DOHH2 (cell line): Measurements from ENCODE around the gene SRP72.

Experiments used
- H3F3A ChIP-seq: fragments of 200-600 bp; sonication (generic), shearing (Covaris generic); 2 replicates; pipeline ENCODE4 v1.6.0; 2016; ENCODE audit warnings: antibody characterized with exemption, mild to moderate bottlenecking; ENCODE audit not compliant: control insufficient read depth, insufficient read depth
- H3K27ac ChIP-seq: fragments of 200-600 bp; sonication (generic); 2 replicates; pipeline ENCODE4 v1.5.1; 2014; ENCODE audit warnings: low read depth, mild to moderate bottlenecking, low read length, moderate library complexity
- H3K27me3 ChIP-seq: fragments of 200-600 bp; sonication (generic); 2 replicates; pipeline ENCODE4 v1.6.1; 2014; ENCODE audit warnings: mild to moderate bottlenecking, low read length, mixed read lengths; ENCODE audit not compliant: control insufficient read depth
- H3K36me3 ChIP-seq: fragments of 200-600 bp; sonication (generic); 2 replicates; pipeline ENCODE4 v1.6.1; 2014; ENCODE audit warnings: mild to moderate bottlenecking, low read length, moderate library complexity, mixed read lengths; ENCODE audit not compliant: control insufficient read depth
- H3K4me1 ChIP-seq: fragments of 200-600 bp; sonication (generic); 2 replicates; pipeline ENCODE4 v1.6.1; 2014; ENCODE audit warnings: mild to moderate bottlenecking, low read length, mixed read lengths; ENCODE audit not compliant: control insufficient read depth
- H3K4me2 ChIP-seq: fragments of 200-600 bp; sonication (generic); 2 replicates; pipeline ENCODE4 v1.6.0; 2014; ENCODE audit warnings: mild to moderate bottlenecking, low read length, moderate library complexity
- H3K4me3 ChIP-seq: fragments of 200-600 bp; sonication (generic); 2 replicates; pipeline ENCODE4 v1.5.1; 2014; ENCODE audit warnings: mild to moderate bottlenecking, low read length, mixed read lengths
- H3K79me2 ChIP-seq: fragments of 200-600 bp; sonication (generic); 2 replicates; pipeline ENCODE4 v1.6.1; 2014; ENCODE audit warnings: mild to moderate bottlenecking, low read length, mixed read lengths; ENCODE audit not compliant: control insufficient read depth
- H3K9me2 ChIP-seq: fragments of 200-600 bp; sonication (generic); replicated peaks from 2 replicates; pipeline ENCODE4 v1.6.1; 2014; ENCODE audit warnings: mild to moderate bottlenecking, low read length, mixed read lengths; ENCODE audit not compliant: control insufficient read depth
- H3K9me3 ChIP-seq: fragments of 200-600 bp; sonication (generic); 2 replicates; pipeline ENCODE4 v1.6.1; 2014; ENCODE audit warnings: antibody characterized with exemption, low read length, mixed read lengths; ENCODE audit not compliant: control insufficient read depth, insufficient read depth
- H4K20me1 ChIP-seq: fragments of 200-600 bp; sonication (generic); 2 replicates; pipeline ENCODE4 v1.6.0; 2014; ENCODE audit warnings: low read depth, mild to moderate bottlenecking, antibody characterized with exemption, low read length, moderate library complexity; ENCODE audit not compliant: control insufficient read depth, insufficient read depth
- CTCF ChIP-seq: fragments of 200-600 bp; sonication (generic); IDR thresholded peaks from one replicate; pipeline ENCODE4 v1.5.1; 2014; ENCODE audit warnings: antibody characterized with exemption, mild to moderate bottlenecking, low read depth, low read length; ENCODE audit not compliant: poor library complexity, severe bottlenecking
- EZH2phosphoT487 ChIP-seq: fragments of 200-600 bp; sonication (generic); IDR thresholded peaks from 2 replicates; pipeline ENCODE4 v1.6.1; 2017; ENCODE audit warnings: borderline replicate concordance, mild to moderate bottlenecking, antibody characterized with exemption, low read length, moderate library complexity, mixed read lengths

Gene SRP72

DNA sequence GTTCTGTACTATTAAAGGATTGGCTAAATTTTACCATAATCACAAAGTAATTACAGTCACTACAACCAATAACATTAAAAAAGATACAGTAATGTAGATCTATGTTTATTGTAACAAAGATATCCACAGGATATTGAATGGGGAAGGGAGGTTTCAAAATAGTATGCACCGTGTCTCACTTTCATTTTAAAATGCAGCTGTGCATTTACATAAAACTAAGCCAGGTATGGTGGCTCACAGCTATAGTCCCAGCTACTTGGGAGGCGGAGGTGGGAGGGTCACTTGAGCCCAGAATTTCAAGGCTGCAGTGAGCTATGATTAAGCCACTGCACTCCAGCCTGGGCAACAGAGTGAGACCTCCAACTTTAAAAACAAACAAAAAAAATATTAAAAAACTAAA, 8.5 kb downstream of the SRP72 start:
- no peaks in the 10 kb centered on the region for H3K9me2 ChIP-seq
- no peaks in the 10 kb centered on the region for H3K9me3 ChIP-seq
- H4K20me1 ChIP-seq = no peaks in the 10 kb centered on the region
- H3K79me2 ChIP-seq = peaks cover 14% of the 10 kb centered on the region
- 0 out of 2 replicates have a peak, but pooled peaks cover 4% of the 10 kb centered on the region for H3F3A ChIP-seq
- H3K4me3 ChIP-seq = no peak overlapping the region; the same call in 1 of the 2 replicates
- TF ChIP-seq CTCF (no peak), EZH2phosphoT487 (no peak)
- H3K27me3 ChIP-seq = no peaks in the 10 kb centered on the region
- peak overlapping the region; percentile 43 for H3K4me2 ChIP-seq
- peaks cover 89% of the 10 kb centered on the region for H3K36me3 ChIP-seq
- peaks cover 13% of the 10 kb centered on the region for H3K4me1 ChIP-seq
- H3K27ac ChIP-seq = peak overlapping the region; percentile 54

DNA sequence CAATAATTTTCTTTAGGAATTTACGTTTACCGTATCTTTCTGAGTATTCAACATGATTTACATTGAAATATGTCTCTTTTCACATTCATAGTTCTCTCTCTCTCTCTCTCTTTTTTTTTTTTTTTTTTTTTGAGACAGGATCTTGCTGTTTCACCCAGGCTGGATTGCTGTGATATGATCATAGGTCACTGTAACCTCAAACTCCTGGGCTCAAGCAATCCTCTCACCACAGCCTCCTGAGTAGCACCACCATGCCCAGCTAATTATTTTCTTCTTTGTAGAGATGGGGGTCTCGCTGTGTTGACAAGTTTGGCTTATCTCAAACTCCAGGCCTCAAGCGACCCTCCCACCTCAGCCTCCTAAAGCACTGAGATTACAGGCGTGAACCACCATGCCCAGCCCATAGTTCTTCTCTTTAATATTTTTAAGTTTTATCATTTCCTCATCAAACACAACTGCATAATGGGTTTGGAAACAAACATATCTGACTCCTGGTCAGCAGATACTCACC, 9.8 kb downstream of the SRP72 start:
- H3F3A ChIP-seq = 0 out of 2 replicates have a peak, but pooled peaks cover 4% of the 10 kb centered on the region
- H3K36me3 ChIP-seq = peaks cover 82% of the 10 kb centered on the region
- H3K79me2 ChIP-seq = peaks cover 4% of the 10 kb centered on the region
- no peaks in the 10 kb centered on the region for H3K27me3 ChIP-seq
- no peak for TF ChIP-seq CTCF
- no peaks in the 10 kb centered on the region for H3K9me3 ChIP-seq
- H3K4me2 ChIP-seq = no peak overlapping the region
- H3K9me2 ChIP-seq = no peaks in the 10 kb centered on the region
- no peak overlapping the region for H3K4me3 ChIP-seq
- H4K20me1 ChIP-seq = no peaks in the 10 kb centered on the region
- H3K27ac ChIP-seq = no peak overlapping the region
- peaks cover 13% of the 10 kb centered on the region for H3K4me1 ChIP-seq

DNA sequence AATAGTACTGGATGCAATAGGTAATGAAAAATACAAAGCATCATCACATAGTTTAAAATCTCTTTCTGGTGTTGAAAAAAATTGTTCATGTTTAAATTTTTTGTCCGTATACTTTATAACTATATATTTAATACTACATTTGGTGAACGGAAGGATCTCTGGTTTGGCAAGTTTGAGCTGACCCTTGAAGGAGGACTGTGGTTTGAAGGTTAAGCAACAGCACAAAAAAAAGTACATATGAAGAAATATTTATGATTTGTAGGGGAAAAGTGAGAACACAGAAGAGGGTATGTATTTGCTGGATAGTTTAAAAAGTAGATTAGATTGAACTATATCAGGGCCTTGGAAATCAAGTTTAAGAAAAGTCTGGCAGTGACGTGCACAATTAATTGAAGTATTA, 13.3 kb downstream of the SRP72 start:
- H3K79me2 ChIP-seq = no peaks in the 10 kb centered on the region; the same call in 1 of the 2 replicates
- no peak overlapping the region for H3K4me2 ChIP-seq
- H3K27ac ChIP-seq = no peak overlapping the region
- H4K20me1 ChIP-seq = no peaks in the 10 kb centered on the region
- H3F3A ChIP-seq = 0 out of 2 replicates have a peak, but pooled peaks cover 1% of the 10 kb centered on the region
- no peak for TF ChIP-seq EZH2phosphoT487
- TF ChIP-seq CTCF = no peak
- H3K4me1 ChIP-seq = peaks cover 4% of the 10 kb centered on the region
- H3K36me3 ChIP-seq = peaks cover 77% of the 10 kb centered on the region
- H3K9me2 ChIP-seq = no peaks in the 10 kb centered on the region
- no peaks in the 10 kb centered on the region for H3K9me3 ChIP-seq
- no peak overlapping the region for H3K4me3 ChIP-seq
- H3K27me3 ChIP-seq = no peaks in the 10 kb centered on the region

GRCh38 chr4:56496241-56496640, 28.8 kb downstream of the SRP72 start:
- TF ChIP-seq EZH2phosphoT487 = no peak
- TF ChIP-seq CTCF = no peak
- Histone ChIP-seq H3K36me3 (peaks cover 71% of the 10 kb centered on the region), H3K4me3 (no peak overlapping the region), H3K9me2 (no peaks in the 10 kb centered on the region), H3K4me2 (no peak overlapping the region), H4K20me1 (no peaks in the 10 kb centered on the region), H3K9me3 (no peaks in the 10 kb centered on the region), H3K79me2 (no peaks in the 10 kb centered on the region), H3K27ac (no peak overlapping the region), H3F3A (no peaks in the 10 kb centered on the region), H3K27me3 (no peaks in the 10 kb centered on the region), H3K4me1 (no peaks in the 10 kb centered on the region)
